Skeletal muscle cell (primary cell): ENCODE results near the gene LDB2.
"Not testable (repeated sequence)": the region's sequence is repeated elsewhere in the genome, so short reads cannot be mapped to it uniquely, and the experiment has no call there.

Source experiments
- DNase-seq: peaks from one replicate; pipeline ENCODE4 v3.0.0-alpha.2; 2010; ENCODE audit warnings: low read depth
- H3K4me3 ChIP-seq: 2 replicates; pipeline ENCODE4 v1.5.1; 2011; ENCODE audit warnings: low read depth, mild to moderate bottlenecking, control low read depth, low read length, moderate library complexity

Gene LDB2

GRCh38 chr4:16590797-16591196 lies 307.6 kb downstream of the LDB2 start:
- H3K4me3 ChIP-seq, result no peak overlapping the region

GRCh38 chr4:16588651-16589050 lies 309.8 kb downstream of the LDB2 start:
- no peak overlapping the region for H3K4me3 ChIP-seq
- DNase-seq, result no peak

More at GRCh38 chr4:16590797-16591196, 307.6 kb downstream of the LDB2 start:
- no peak for DNase-seq

- no peak for DNase-seq
- no peak overlapping the region for H3K4me3 ChIP-seq
These were observed 310.3 kb downstream of the LDB2 start for GRCh38 chr4:16588149-16588548.

GRCh38 chr4:16585053-16585452 lies 313.4 kb downstream of the LDB2 start:
- no peak overlapping the region for H3K4me3 ChIP-seq
- no peak for DNase-seq

- no peak for DNase-seq
- H3K4me3 ChIP-seq, result no peak overlapping the region
These were observed 314.7 kb downstream of the LDB2 start for GRCh38 chr4:16583764-16584163.

GRCh38 chr4:16582526-16582925 lies 315.9 kb downstream of the LDB2 start:
- no peak overlapping the region for H3K4me3 ChIP-seq
- no peak for DNase-seq

GRCh38 chr4:16582036-16582435 lies 316.4 kb downstream of the LDB2 start:
- DNase-seq, result no peak
- H3K4me3 ChIP-seq, result no peak overlapping the region

- DNase-seq, result no peak
- no peak overlapping the region for H3K4me3 ChIP-seq
These were observed 317.3 kb downstream of the LDB2 start for GRCh38 chr4:16581117-16581516.

- no peak for DNase-seq
- no peak overlapping the region for H3K4me3 ChIP-seq
These were observed 317.9 kb downstream of the LDB2 start for GRCh38 chr4:16580514-16580913.

- no peak overlapping the region for H3K4me3 ChIP-seq
- DNase-seq, result no peak
These were observed 318.6 kb downstream of the LDB2 start for GRCh38 chr4:16579866-16580265.

GRCh38 chr4:16577177-16577576 lies 321.3 kb downstream of the LDB2 start:
- H3K4me3 ChIP-seq, result no peak overlapping the region
- DNase-seq, result no peak

- H3K4me3 ChIP-seq, result no peak overlapping the region
- DNase-seq, result no peak
These were observed 323.5 kb downstream of the LDB2 start for GRCh38 chr4:16574981-16575380.

- DNase-seq, result peak; percentile 33
- no peak overlapping the region for H3K4me3 ChIP-seq
These were observed 324.7 kb downstream of the LDB2 start for GRCh38 chr4:16573739-16574138.

GRCh38 chr4:16573206-16573605 lies 325.2 kb downstream of the LDB2 start:
- H3K4me3 ChIP-seq, result no peak overlapping the region
- DNase-seq, result no peak

- no peak overlapping the region for H3K4me3 ChIP-seq
- no peak for DNase-seq
These were observed 325.8 kb downstream of the LDB2 start for GRCh38 chr4:16572631-16573030.

- DNase-seq, result no peak
- no peak overlapping the region for H3K4me3 ChIP-seq
These were observed 326.3 kb downstream of the LDB2 start for GRCh38 chr4:16572161-16572560.

- H3K4me3 ChIP-seq, result no peak overlapping the region
- no peak for DNase-seq
These were observed 328.7 kb downstream of the LDB2 start for GRCh38 chr4:16569790-16570189.

- H3K4me3 ChIP-seq, DNase-seq: not testable (repeated sequence)
These were observed 341.1 kb downstream of the LDB2 start for GRCh38 chr4:16557316-16557715.

GRCh38 chr4:16555156-16555555 lies 343.3 kb downstream of the LDB2 start:
- DNase-seq, result no peak
- H3K4me3 ChIP-seq, result no peak overlapping the region

GRCh38 chr4:16550531-16550930 lies 347.9 kb downstream of the LDB2 start:
- DNase-seq, result no peak
- no peak overlapping the region for H3K4me3 ChIP-seq

- no peak overlapping the region for H3K4me3 ChIP-seq
- no peak for DNase-seq
These were observed 352.8 kb downstream of the LDB2 start for GRCh38 chr4:16545656-16546055.

GRCh38 chr4:16544869-16545268 lies 353.6 kb downstream of the LDB2 start:
- no peak overlapping the region for H3K4me3 ChIP-seq
- no peak for DNase-seq
